Ecto neural progenitor cell (in vitro differentiated cells): ENCODE results near the gene LDHAL6B.

Experiments used
- DNase-seq: peaks from one replicate; pipeline ENCODE4 v3.0.0-alpha.2; 2018; ENCODE audit warnings: low spot score

Gene LDHAL6B

GRCh38 chr15:59251001-59251845, 44.6 kb downstream of the LDHAL6B start:
- DNase-seq = no peak

DNA sequence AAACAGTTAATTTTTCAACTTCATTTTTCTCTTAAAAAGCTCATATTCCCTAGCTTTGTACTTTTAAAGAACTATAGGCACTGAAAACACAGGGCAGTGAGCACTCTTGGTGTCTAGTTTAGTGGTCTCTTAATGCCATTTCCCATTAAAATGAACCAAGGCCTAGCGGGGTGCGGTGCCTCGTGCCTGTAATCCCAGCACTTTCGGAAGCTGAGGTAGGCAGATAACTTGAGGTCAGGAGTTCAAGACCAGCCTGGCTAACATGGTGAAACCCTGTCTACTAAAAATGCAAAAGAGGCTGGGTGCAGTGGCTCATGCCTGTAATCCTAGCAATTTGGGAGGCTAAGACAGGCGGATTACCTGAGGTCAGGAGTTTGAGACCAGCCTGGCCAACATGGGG, 45.5 kb downstream of the LDHAL6B start:
- DNase-seq = no peak

- DNase-seq = no peak
Observed at GRCh38 chr15:59255680-59256336, 49.2 kb downstream of the LDHAL6B start.

DNA sequence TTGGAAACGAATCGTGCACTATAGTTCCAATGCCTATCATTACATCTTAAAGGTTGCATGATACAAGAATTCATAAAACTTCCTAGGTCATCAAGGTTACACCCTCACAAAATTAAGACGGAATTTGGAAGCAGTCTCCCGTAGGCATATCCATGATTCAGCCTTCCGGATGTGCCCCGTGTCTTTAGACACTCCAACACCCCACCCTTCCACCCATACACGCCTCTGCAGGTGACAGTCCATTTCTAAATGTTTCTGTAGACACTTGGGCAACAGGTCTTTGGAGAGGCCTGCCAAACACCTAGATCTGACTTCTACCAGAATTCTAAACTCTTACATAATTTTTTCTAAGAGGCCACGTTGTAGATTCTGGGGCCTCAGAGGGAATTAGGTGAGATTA, 49.8 kb downstream of the LDHAL6B start:
- DNase-seq = no peak

DNA sequence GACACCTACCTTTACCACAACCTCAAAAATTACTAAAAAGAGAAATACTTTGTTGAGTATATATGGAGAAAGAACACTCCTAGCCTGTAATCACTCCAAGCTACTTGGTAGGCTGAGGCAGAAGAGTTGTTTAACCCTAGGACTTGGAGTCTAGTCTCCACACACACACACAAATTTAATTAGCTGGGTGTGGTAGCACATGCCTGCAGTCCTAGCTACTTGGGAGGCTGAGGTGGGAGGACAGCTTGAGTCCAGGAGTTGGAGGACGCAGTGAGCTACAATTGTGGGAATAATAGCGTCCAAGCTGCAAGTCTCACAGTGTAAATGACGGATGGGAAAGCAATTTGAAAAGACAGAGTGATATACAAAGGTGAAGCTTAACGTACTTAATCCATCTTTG, 50.5 kb downstream of the LDHAL6B start:
- no peak for DNase-seq
